Activated CD4-positive, alpha-beta T cell treated with anti-CD3 and anti-CD28 coated beads for 4 hours (primary cell): ENCODE data around the gene KRTAP5-7.
"Not testable (repeated sequence)": the region's sequence is repeated elsewhere in the genome, so short reads cannot be mapped to it uniquely, and the experiment has no call there.

Experiments used
- DNase-seq, 2 donors: peaks; one replicate each; pipeline ENCODE4 v3.0.0-alpha.2; 2020

KRTAP5-7 gene

GRCh38 chr11:71526796-71527575, at the start of gene KRTAP5-7:
Gene KRTAP5-7 (plus strand): TSS chr11:71527267. CDS start chr11:71527301, 34 bp downstream.
- DNase-seq: not testable (repeated sequence)

GRCh38 chr11:71477641-71478527, 49.2 kb upstream of the KRTAP5-7 start:
- no peak for DNase-seq

- no peak for DNase-seq
Observed at GRCh38 chr11:71478528-71478840, 48.6 kb upstream of the KRTAP5-7 start.

- no peak for DNase-seq
Observed at GRCh38 chr11:71481101-71481960, 45.7 kb upstream of the KRTAP5-7 start.

GRCh38 chr11:71482216-71482615, 44.9 kb upstream of the KRTAP5-7 start:
- no peak for DNase-seq

- DNase-seq: no peak
Observed at GRCh38 chr11:71482746-71483364, 44.2 kb upstream of the KRTAP5-7 start.

- DNase-seq: no peak
Observed at GRCh38 chr11:71483692-71484091, 43.4 kb upstream of the KRTAP5-7 start.

GRCh38 chr11:71484248-71485062, 42.6 kb upstream of the KRTAP5-7 start:
- no peak for DNase-seq

GRCh38 chr11:71485063-71485399, 42.0 kb upstream of the KRTAP5-7 start:
- no peak for DNase-seq

- no peak for DNase-seq
Observed at GRCh38 chr11:71485466-71485865, 41.6 kb upstream of the KRTAP5-7 start.

GRCh38 chr11:71486320-71486719, 40.7 kb upstream of the KRTAP5-7 start:
- DNase-seq: no peak

GRCh38 chr11:71488681-71489270, 38.3 kb upstream of the KRTAP5-7 start:
- DNase-seq: no peak

GRCh38 chr11:71489311-71490043, 37.6 kb upstream of the KRTAP5-7 start:
- DNase-seq: peak; percentile 15 to 22

GRCh38 chr11:71490044-71490730, 36.9 kb upstream of the KRTAP5-7 start:
- DNase-seq: no peak

GRCh38 chr11:71490731-71491390, 36.2 kb upstream of the KRTAP5-7 start:
- DNase-seq: no peak

- no peak for DNase-seq
Observed at GRCh38 chr11:71491531-71491930, 35.5 kb upstream of the KRTAP5-7 start.

GRCh38 chr11:71491940-71492339, 35.1 kb upstream of the KRTAP5-7 start:
- no peak for DNase-seq

- no peak for DNase-seq
Observed at GRCh38 chr11:71495286-71496230, 31.5 kb upstream of the KRTAP5-7 start.
